SK-N-SH treated with all-trans-retinoic acid at 6 μM for 48 hours (cell line): ENCODE measurements around the gene IL26.

Experiments used
- ATAC-seq: fragments of 200-7000 bp; cut with Tn5 transposase; 3 replicates; pipeline ENCODE4 v1.9.1; 2020; ENCODE audit warnings: mild to moderate bottlenecking, moderate library complexity
- ARNTL ChIP-seq: fragments of 450-650 bp; formaldehyde crosslinking; IDR thresholded peaks from 2 replicates; pipeline ENCODE4 v1.5.0; 2020; ENCODE audit warnings: low read depth, mild to moderate bottlenecking, moderate library complexity, borderline replicate concordance
- BACH2 ChIP-seq: fragments of 250-450 bp; sonication (Bioruptor Pico); IDR thresholded peaks from 2 replicates; pipeline ENCODE4 v1.9.0; 2021; ENCODE audit warnings: mild to moderate bottlenecking, borderline replicate concordance
- CREB5 ChIP-seq: fragments of 250-450 bp; sonication (Bioruptor Pico); IDR thresholded peaks from 2 replicates; pipeline ENCODE4 v1.5.1; 2020; ENCODE audit warnings: low read depth, mild to moderate bottlenecking, moderate library complexity
- CSDC2 ChIP-seq: fragments of 250-450 bp; sonication (Bioruptor Pico); IDR thresholded peaks from 2 replicates; pipeline ENCODE4 v1.5.0; 2020; ENCODE audit warnings: mild to moderate bottlenecking, moderate library complexity
- CSRNP3 ChIP-seq: fragments of 250-450 bp; sonication (Bioruptor Pico); IDR thresholded peaks from 2 replicates; pipeline ENCODE4 v1.5.1; 2021; ENCODE audit warnings: mild to moderate bottlenecking, moderate library complexity
- ESRRG ChIP-seq: fragments of 250-450 bp; sonication (Bioruptor Pico); IDR thresholded peaks from 2 replicates; pipeline ENCODE4 v1.6.1; 2021; ENCODE audit warnings: mild to moderate bottlenecking
- ISL1 ChIP-seq: fragments of 250-450 bp; sonication (Bioruptor Pico); IDR thresholded peaks from 2 replicates; pipeline ENCODE4 v2.1.2; 2022; ENCODE audit warnings: mild to moderate bottlenecking, moderate library complexity
- OSR1 ChIP-seq: fragments of 250-450 bp; sonication (Bioruptor Pico); IDR thresholded peaks from 2 replicates; pipeline ENCODE4 v1.8.0; 2022; ENCODE audit warnings: moderate library complexity, mild to moderate bottlenecking, inconsistent platforms
- POU6F1 ChIP-seq: fragments of 250-450 bp; sonication (Bioruptor Pico); IDR thresholded peaks from 2 replicates; pipeline ENCODE4 v1.8.0; 2021; ENCODE audit warnings: low read depth, mild to moderate bottlenecking, moderate library complexity, borderline replicate concordance
- PPARA ChIP-seq: fragments of 250-450 bp; sonication (Bioruptor Pico); IDR thresholded peaks from 2 replicates; pipeline ENCODE4 v1.5.0; 2020; ENCODE audit warnings: mild to moderate bottlenecking, borderline replicate concordance
- RARB ChIP-seq: fragments of 250-450 bp; sonication (Bioruptor Pico); IDR thresholded peaks from 2 replicates; pipeline ENCODE4 v1.8.0; 2021; ENCODE audit warnings: mild to moderate bottlenecking, moderate library complexity
- SNAI2 ChIP-seq: fragments of 250-450 bp; sonication (Bioruptor Pico); IDR thresholded peaks from 2 replicates; pipeline ENCODE4 v1.5.0; 2020; ENCODE audit warnings: mild to moderate bottlenecking, moderate library complexity
- TCF4 ChIP-seq: fragments of 250-450 bp; sonication (Bioruptor Pico); IDR thresholded peaks from 2 replicates; pipeline ENCODE4 v1.8.0; 2021; ENCODE audit warnings: mild to moderate bottlenecking, moderate library complexity, borderline replicate concordance
- TOX ChIP-seq: fragments of 250-450 bp; sonication (Bioruptor Pico); IDR thresholded peaks from 2 replicates; pipeline ENCODE4 v1.8.0; 2021; ENCODE audit warnings: mild to moderate bottlenecking, moderate library complexity, borderline replicate concordance
- TSHZ2 ChIP-seq: fragments of 250-450 bp; sonication (Bioruptor Pico); IDR thresholded peaks from 2 replicates; pipeline ENCODE4 v1.5.0; 2020; ENCODE audit warnings: mild to moderate bottlenecking, moderate library complexity
- ZC3H10 ChIP-seq: fragments of 250-450 bp; sonication (Bioruptor Pico); IDR thresholded peaks from 2 replicates; pipeline ENCODE4 v1.5.1; 2021; ENCODE audit warnings: mild to moderate bottlenecking, moderate library complexity
- ZFP3 ChIP-seq: fragments of 250-450 bp; sonication (Bioruptor Pico); IDR thresholded peaks from 2 replicates; pipeline ENCODE4 v1.5.0; 2020; ENCODE audit warnings: mild to moderate bottlenecking, moderate library complexity
- ZFP30 ChIP-seq: fragments of 450-650 bp; formaldehyde crosslinking; IDR thresholded peaks from 2 replicates; pipeline ENCODE4 v1.5.0; 2022; ENCODE audit warnings: mild to moderate bottlenecking, moderate library complexity
- ZNF565 ChIP-seq: fragments of 450-650 bp; formaldehyde crosslinking; conservative IDR thresholded peaks from 2 replicates; pipeline ENCODE4 v1.5.0; 2020; ENCODE audit warnings: low read depth, mild to moderate bottlenecking, moderate library complexity
- ZNF8 ChIP-seq: fragments of 450-650 bp; formaldehyde crosslinking; IDR thresholded peaks from 2 replicates; pipeline ENCODE4 v1.5.0; 2020; ENCODE audit warnings: mild to moderate bottlenecking, moderate library complexity

Gene IL26

GRCh38 chr12:68203460-68203875, 22.1 kb downstream of the IL26 start:
- no peak for ATAC-seq

GRCh38 chr12:68200854-68201253, 24.8 kb downstream of the IL26 start:
- TF ChIP-seq PPARA (CRISPR knock-in tag) (no peak), ZC3H10 (CRISPR knock-in tag) (no peak), ZNF8 (CRISPR knock-in tag) (no peak), TCF4 (no peak), ZFP30 (CRISPR knock-in tag) (no peak), BACH2 (CRISPR knock-in tag) (no peak), ZFP3 (CRISPR knock-in tag) (no peak), CREB5 (CRISPR knock-in tag) (no peak), TOX (CRISPR knock-in tag) (no peak), SNAI2 (CRISPR knock-in tag) (no peak)
- no peak for ATAC-seq

More at GRCh38 chr12:68203460-68203875, 22.1 kb downstream of the IL26 start:
- TF ChIP-seq TCF4 (no peak), TSHZ2 (no peak), CSRNP3 (no peak), ZNF565 (CRISPR knock-in tag) (no peak), SNAI2 (CRISPR knock-in tag) (no peak), POU6F1 (CRISPR knock-in tag) (no peak), CSDC2 (CRISPR knock-in tag) (no peak), TOX (CRISPR knock-in tag) (no peak), ESRRG (CRISPR knock-in tag) (no peak), ZFP3 (CRISPR knock-in tag) (no peak), PPARA (CRISPR knock-in tag) (no peak), RARB (no peak), ZC3H10 (CRISPR knock-in tag) (no peak), ZFP30 (CRISPR knock-in tag) (no peak), ARNTL (CRISPR knock-in tag) (no peak), ISL1 (no peak)

GRCh38 chr12:68199127-68199526, 26.5 kb downstream of the IL26 start:
- no peak for ATAC-seq
- TF ChIP-seq OSR1 (no peak), CREB5 (CRISPR knock-in tag) (no peak), ZC3H10 (CRISPR knock-in tag) (no peak), TSHZ2 (no peak)
